ENCODE results near the gene RLIM. TPM values are rescaled to one million over a fixed set of nuclear protein-coding genes. Genes with fewer than 3 reads are reported as not detected.
"Not testable (repeated sequence)": the region's sequence is repeated elsewhere in the genome, so short reads cannot be mapped to it uniquely, and the experiment has no call there.

RLIM gene, protein sequence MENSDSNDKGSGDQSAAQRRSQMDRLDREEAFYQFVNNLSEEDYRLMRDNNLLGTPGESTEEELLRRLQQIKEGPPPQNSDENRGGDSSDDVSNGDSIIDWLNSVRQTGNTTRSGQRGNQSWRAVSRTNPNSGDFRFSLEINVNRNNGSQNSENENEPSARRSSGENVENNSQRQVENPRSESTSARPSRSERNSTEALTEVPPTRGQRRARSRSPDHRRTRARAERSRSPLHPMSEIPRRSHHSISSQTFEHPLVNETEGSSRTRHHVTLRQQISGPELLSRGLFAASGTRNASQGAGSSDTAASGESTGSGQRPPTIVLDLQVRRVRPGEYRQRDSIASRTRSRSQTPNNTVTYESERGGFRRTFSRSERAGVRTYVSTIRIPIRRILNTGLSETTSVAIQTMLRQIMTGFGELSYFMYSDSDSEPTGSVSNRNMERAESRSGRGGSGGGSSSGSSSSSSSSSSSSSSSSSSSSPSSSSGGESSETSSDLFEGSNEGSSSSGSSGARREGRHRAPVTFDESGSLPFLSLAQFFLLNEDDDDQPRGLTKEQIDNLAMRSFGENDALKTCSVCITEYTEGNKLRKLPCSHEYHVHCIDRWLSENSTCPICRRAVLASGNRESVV
- total RNA-seq = 10 to 100 TPM; 30.0 to 31.5 TPM

GRCh38 chrX:74614093-74614909 is at the start of gene RLIM:
TSS of gene RLIM (minus strand) at chrX:74614624. CDS start at chrX:74595977, 18,647 bp downstream.
- Mint-ChIP-seq H3K36me3 (ENCODE audit: low read depth) (peaks cover 11% of the 10 kb centered on the region), H3K9me3 (no peaks in the 10 kb centered on the region), H3K27ac (peak within 1 kb of the TSS; percentile 97), H3K4me3 (peak within 1 kb of the TSS; percentile 99), H3K27me3 (no peaks in the 10 kb centered on the region), H3K4me1 (peaks cover 22% of the 10 kb centered on the region)
- DNase-seq = peak; percentile 93
- ChIA-PET POLR2A (interaction anchor here (0.8 to 1.8 kb wide), 6 partner anchors 9 to 1558 kb away, joined by 3 to 7 read pairs (median 3); partner anchors contain the start of gene PBDC1), CTCF (interaction anchor here (1.3 kb wide), 1 partner anchor 322 kb away, joined by 3 read pairs; no protein-coding TSS in a partner anchor)

GRCh38 chrX:74656079-74656745 is 41.8 kb upstream of the RLIM start:
- Mint-ChIP-seq H3K27ac (no peak overlapping the region), H3K4me3 (no peak overlapping the region), H3K9me3 (no peaks in the 10 kb centered on the region), H3K36me3 (ENCODE audit: low read depth) (no peaks in the 10 kb centered on the region), H3K4me1 (no peaks in the 10 kb centered on the region), H3K27me3 (no peaks in the 10 kb centered on the region)
- ChIA-PET POLR2A (no interaction called here), CTCF (no interaction called here)
- no peak for DNase-seq

GRCh38 chrX:74654953-74655352 is 40.5 kb upstream of the RLIM start:
- H3K27me3 Mint-ChIP-seq; H3K9me3 Mint-ChIP-seq; POLR2A ChIA-PET; CTCF ChIA-PET; DNase-seq; H3K4me3 Mint-ChIP-seq; H3K36me3 Mint-ChIP-seq (ENCODE audit: low read depth); H3K27ac Mint-ChIP-seq; H3K4me1 Mint-ChIP-seq: not testable (repeated sequence)

- H3K4me3 Mint-ChIP-seq = no peak overlapping the region
- ChIA-PET POLR2A (no interaction called here), CTCF (no interaction called here)
- no peaks in the 10 kb centered on the region for H3K9me3 Mint-ChIP-seq
- DNase-seq = no peak
- no peak overlapping the region for H3K27ac Mint-ChIP-seq
- H3K36me3 Mint-ChIP-seq (ENCODE audit: low read depth) = no peaks in the 10 kb centered on the region
- peaks cover 4% of the 10 kb centered on the region for H3K27me3 Mint-ChIP-seq
- H3K4me1 Mint-ChIP-seq = no peaks in the 10 kb centered on the region
Observed at GRCh38 chrX:74636749-74637314, 22.4 kb upstream of the RLIM start.

DNA sequence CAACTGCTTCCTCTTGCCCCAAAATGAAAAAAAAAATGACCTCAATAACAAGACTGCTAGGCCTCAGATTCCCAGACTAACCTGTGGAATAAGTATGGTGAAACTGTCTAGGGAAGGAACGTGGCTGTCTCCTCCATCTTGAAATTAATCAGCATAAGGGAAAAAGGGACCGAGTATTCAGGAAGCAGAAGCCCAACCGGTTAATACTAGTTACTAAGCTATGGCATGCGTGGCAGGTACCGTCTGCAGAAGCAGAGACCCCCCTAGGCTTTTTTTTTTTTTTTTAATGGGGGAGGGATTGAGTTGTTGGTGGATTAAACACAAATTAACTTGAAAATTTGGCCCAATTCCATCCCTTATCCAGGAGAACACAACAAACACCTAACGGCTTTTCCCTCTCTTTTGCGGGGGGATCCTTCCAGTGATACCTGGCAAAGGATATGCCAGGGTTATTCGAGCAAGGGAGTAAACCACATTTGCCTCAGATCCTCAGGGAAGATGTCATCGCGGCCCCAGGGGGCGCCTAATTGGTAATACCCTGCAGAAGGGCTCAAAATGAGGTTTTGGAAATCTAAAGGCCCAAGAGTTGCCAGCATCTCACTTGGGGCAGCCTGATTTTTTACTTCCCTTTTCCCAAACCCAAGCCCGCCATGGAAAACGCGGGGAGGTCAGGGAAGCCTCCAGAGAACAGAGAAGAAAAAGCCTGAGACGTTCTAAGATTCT is 893 bp downstream of the RLIM start:
- Mint-ChIP-seq H3K36me3 (ENCODE audit: low read depth) (peaks cover 14% of the 10 kb centered on the region), H3K4me1 (peaks cover 22% of the 10 kb centered on the region), H3K9me3 (no peaks in the 10 kb centered on the region), H3K27me3 (no peaks in the 10 kb centered on the region), H3K27ac (peak overlapping the region; percentile 97), H3K4me3 (peak overlapping the region; percentile 99)
- CTCF ChIA-PET = interaction anchor here (0.7 to 1.3 kb wide), 2 partner anchors 321 to 322 kb away, joined by 3 read pairs; no protein-coding TSS in a partner anchor
- POLR2A ChIA-PET = interaction anchor here (0.5 to 1.8 kb wide), 3 partner anchors 662 to 1559 kb away, joined by 3 to 7 read pairs (median 3); partner anchors contain the start of gene PBDC1
- DNase-seq = no peak

DNA sequence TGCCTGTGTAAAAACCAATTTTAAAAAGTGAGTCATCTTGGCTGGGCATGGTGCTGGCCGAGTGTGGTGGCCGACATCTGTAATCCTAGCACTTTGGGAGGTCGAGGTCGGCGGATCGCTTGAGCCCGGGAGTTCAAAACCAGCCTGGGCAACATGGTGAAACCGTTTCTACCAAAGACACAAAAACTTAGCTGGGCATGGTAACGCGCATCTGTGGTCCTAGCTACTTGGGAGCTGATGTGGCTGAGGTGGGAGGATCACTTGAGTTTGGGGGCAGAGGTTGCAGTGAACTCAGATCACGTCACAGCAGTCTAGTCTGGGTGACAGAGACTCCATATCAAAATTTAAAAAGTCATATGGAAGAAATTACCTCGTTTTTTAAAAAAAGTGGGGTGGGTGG is 7.6 kb downstream of the RLIM start:
- no peak overlapping the region for H3K27ac Mint-ChIP-seq
- no peak overlapping the region for H3K4me3 Mint-ChIP-seq
- ChIA-PET POLR2A (no interaction called here), CTCF (no interaction called here)
- no peaks in the 10 kb centered on the region for H3K9me3 Mint-ChIP-seq
- no peak for DNase-seq
- peaks cover 44% of the 10 kb centered on the region for H3K36me3 Mint-ChIP-seq (ENCODE audit: low read depth)
- H3K27me3 Mint-ChIP-seq = no peaks in the 10 kb centered on the region
- H3K4me1 Mint-ChIP-seq = peaks cover 22% of the 10 kb centered on the region

DNA sequence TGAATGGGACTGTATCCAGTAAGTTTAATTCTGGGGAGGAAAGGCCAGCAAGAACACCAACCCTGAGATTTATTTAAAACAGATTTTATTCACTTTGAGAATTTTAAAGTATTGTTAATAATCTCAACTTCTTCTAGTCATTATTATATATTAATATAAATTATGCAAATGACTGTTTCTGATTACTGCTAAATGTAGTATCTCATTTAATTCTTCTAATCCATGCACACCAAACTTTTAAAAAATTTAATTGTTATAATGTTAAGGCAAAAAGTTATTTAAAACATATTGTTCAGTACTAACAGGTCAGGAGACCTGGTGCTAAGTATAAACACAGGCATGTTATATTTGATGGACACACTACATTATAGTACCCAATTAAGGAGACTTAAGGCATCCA is 8.1 kb downstream of the RLIM start:
- DNase-seq = no peak
- CTCF ChIA-PET = no interaction called here
- no peaks in the 10 kb centered on the region for H3K9me3 Mint-ChIP-seq
- H3K36me3 Mint-ChIP-seq (ENCODE audit: low read depth) = peaks cover 49% of the 10 kb centered on the region
- H3K27me3 Mint-ChIP-seq = no peaks in the 10 kb centered on the region
- H3K4me1 Mint-ChIP-seq = peaks cover 20% of the 10 kb centered on the region
- no peak overlapping the region for H3K27ac Mint-ChIP-seq
- POLR2A ChIA-PET = no interaction called here
- no peak overlapping the region for H3K4me3 Mint-ChIP-seq

DNA sequence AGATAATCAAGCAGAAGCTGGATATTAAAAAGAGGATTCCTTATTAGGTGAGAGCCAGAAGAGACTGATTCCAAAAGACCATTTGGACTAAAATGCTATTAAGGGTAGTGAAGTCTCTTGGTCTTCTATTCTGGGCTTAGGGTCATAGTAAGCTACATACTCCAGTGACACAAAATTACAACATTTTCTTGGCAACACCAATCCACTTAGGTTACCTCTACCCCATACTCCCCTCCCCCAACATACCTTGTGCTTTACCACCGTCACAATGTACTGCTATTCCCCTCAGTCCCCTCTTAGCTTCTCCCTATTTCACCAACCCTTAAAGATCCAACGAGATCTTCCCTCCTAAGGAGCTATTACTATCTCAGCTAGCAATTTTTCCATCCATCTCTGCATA is 11.4 kb downstream of the RLIM start:
- H3K9me3 Mint-ChIP-seq = no peaks in the 10 kb centered on the region

GRCh38 chrX:74602142-74602541 is 12.3 kb downstream of the RLIM start:
- POLR2A ChIA-PET = no interaction called here
- Mint-ChIP-seq H3K27me3 (no peaks in the 10 kb centered on the region), H3K4me3 (no peak overlapping the region), H3K4me1 (peaks cover 21% of the 10 kb centered on the region), H3K36me3 (ENCODE audit: low read depth) (peaks cover 50% of the 10 kb centered on the region), H3K27ac (no peak overlapping the region), H3K9me3 (no peaks in the 10 kb centered on the region)
- CTCF ChIA-PET = no interaction called here
- DNase-seq = no peak

More for the DNA sequence above, 11.4 kb downstream of the RLIM start:
- no peaks in the 10 kb centered on the region for H3K27me3 Mint-ChIP-seq
- ChIA-PET CTCF (no interaction called here), POLR2A (no interaction called here)
- peaks cover 21% of the 10 kb centered on the region for H3K4me1 Mint-ChIP-seq
- peaks cover 51% of the 10 kb centered on the region for H3K36me3 Mint-ChIP-seq (ENCODE audit: low read depth)
- H3K27ac Mint-ChIP-seq = no peak overlapping the region
- DNase-seq = no peak
- no peak overlapping the region for H3K4me3 Mint-ChIP-seq

- H3K4me3 Mint-ChIP-seq = no peak overlapping the region
- DNase-seq = no peak
- H3K36me3 Mint-ChIP-seq (ENCODE audit: low read depth) = peaks cover 31% of the 10 kb centered on the region
- H3K27me3 Mint-ChIP-seq = no peaks in the 10 kb centered on the region
- H3K4me1 Mint-ChIP-seq = peaks cover 2% of the 10 kb centered on the region
- no peak overlapping the region for H3K27ac Mint-ChIP-seq
- ChIA-PET CTCF (no interaction called here), POLR2A (no interaction called here)
- H3K9me3 Mint-ChIP-seq = no peaks in the 10 kb centered on the region
Observed at GRCh38 chrX:74593593-74593992, 20.8 kb downstream of the RLIM start.

DNA sequence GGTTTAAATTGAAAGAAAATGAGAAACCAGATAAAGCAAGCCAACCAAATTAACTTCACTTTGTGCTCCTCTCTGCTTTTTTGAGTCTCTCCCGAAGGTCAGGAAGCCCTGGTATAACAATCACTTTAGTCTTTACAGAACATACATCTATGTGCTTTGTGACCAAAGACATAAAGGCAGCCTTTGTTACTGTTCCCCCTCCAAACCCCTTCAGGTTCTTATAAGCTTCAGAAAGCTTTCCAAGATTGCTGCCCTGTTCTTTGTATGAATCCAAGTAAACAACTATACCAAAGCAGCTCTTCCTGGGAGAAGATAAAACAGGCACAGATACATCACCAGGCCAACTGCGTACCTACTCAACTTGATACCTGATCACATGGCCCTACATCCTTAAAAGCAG is 28.7 kb downstream of the RLIM start:
- H3K27me3 Mint-ChIP-seq = no peaks in the 10 kb centered on the region
- peaks cover 35% of the 10 kb centered on the region for H3K36me3 Mint-ChIP-seq (ENCODE audit: low read depth)
- no peak overlapping the region for H3K4me3 Mint-ChIP-seq
- H3K4me1 Mint-ChIP-seq = peaks cover 2% of the 10 kb centered on the region
- ChIA-PET CTCF (no interaction called here), POLR2A (no interaction called here)
- DNase-seq = no peak
- H3K9me3 Mint-ChIP-seq = no peaks in the 10 kb centered on the region
- no peak overlapping the region for H3K27ac Mint-ChIP-seq

GRCh38 chrX:74579597-74580198 is 34.7 kb downstream of the RLIM start:
- Mint-ChIP-seq H3K27ac (no peak overlapping the region), H3K27me3 (no peaks in the 10 kb centered on the region), H3K9me3 (no peaks in the 10 kb centered on the region), H3K4me3 (no peak overlapping the region), H3K4me1 (peaks cover 4% of the 10 kb centered on the region), H3K36me3 (ENCODE audit: low read depth) (peaks cover 5% of the 10 kb centered on the region)
- no peak for DNase-seq
- ChIA-PET POLR2A (no interaction called here), CTCF (no interaction called here)

Data from activated CD4-positive, alpha-beta memory T cell treated with anti-CD3 and anti-CD28 coated beads, Interleukin-2, amount 10 ng/mL, durations not matched to agents 7 days and 5 days (primary cell).